Neural cell (in vitro differentiated cells): ENCODE measurements around the gene SP6. TPM values are rescaled to one million over a fixed set of nuclear protein-coding genes. Genes with fewer than 3 reads are reported as not detected.
A peak's percentile ranks its signal among the peaks of the same experiment; 100 is the strongest.

Experiments used
- H2AFZ ChIP-seq: fragments of 200-600, 300-800 bp; sonication (generic), shearing (Covaris generic); 2 replicates; pipeline ENCODE4 v1.6.0; 2014; ENCODE audit warnings: low read depth, mild to moderate bottlenecking, antibody characterized with exemption, low read length, moderate library complexity
- H3F3A ChIP-seq: fragments of 200-600 bp; shearing (Covaris generic); 2 replicates; pipeline ENCODE4 v1.6.1; 2016; ENCODE audit warnings: mild to moderate bottlenecking, moderate library complexity, mixed read lengths, antibody characterized with exemption, low read length; ENCODE audit not compliant: insufficient read depth, poor library complexity, severe bottlenecking
- H3K27ac ChIP-seq: fragments of 200-600, 300-800 bp; sonication (generic), shearing (Covaris generic); 2 replicates; pipeline ENCODE4 v1.5.1; 2014; ENCODE audit warnings: mild to moderate bottlenecking, low read length, moderate library complexity
- H3K27me3 ChIP-seq: fragments of 300-800, 200-600 bp; sonication (generic), shearing (Covaris generic); 2 replicates; pipeline ENCODE4 v1.6.0; 2014; ENCODE audit warnings: mild to moderate bottlenecking, low read depth, low read length, moderate library complexity; ENCODE audit not compliant: insufficient read depth
- H3K36me3 ChIP-seq: fragments of 300-800, 200-600 bp; sonication (generic), shearing (Covaris generic); 2 replicates; pipeline ENCODE4 v1.5.1; 2014; ENCODE audit warnings: mild to moderate bottlenecking, antibody characterized with exemption, low read length, moderate library complexity; ENCODE audit not compliant: insufficient read depth
- H3K4me2 ChIP-seq: fragments of 300-800, 200-600 bp; sonication (generic), shearing (Covaris generic); 2 replicates; pipeline ENCODE4 v1.6.0; 2014; ENCODE audit warnings: mild to moderate bottlenecking, low read length
- H3K4me3 ChIP-seq: fragments of 300-800, 200-600 bp; sonication (generic), shearing (Covaris generic); 2 replicates; pipeline ENCODE4 v1.5.1; 2014; ENCODE audit warnings: mild to moderate bottlenecking, low read length, moderate library complexity
- H3K79me2 ChIP-seq: fragments of 200-600 bp; shearing (Covaris generic); replicated peaks from 2 replicates; pipeline ENCODE4 v1.6.0; 2014; ENCODE audit warnings: mild to moderate bottlenecking, low read length, moderate library complexity; ENCODE audit not compliant: insufficient read depth
- H3K9ac ChIP-seq: fragments of 300-800, 200-600 bp; sonication (generic), shearing (Covaris generic); 2 replicates; pipeline ENCODE4 v1.6.1; 2016; ENCODE audit warnings: mild to moderate bottlenecking, low read length, mixed read lengths
- H3K9me2 ChIP-seq: fragments of 200-600 bp; shearing (Covaris generic); 2 replicates; pipeline ENCODE4 v1.6.1; 2016; ENCODE audit warnings: mild to moderate bottlenecking, low read length, mixed read lengths; ENCODE audit not compliant: insufficient read depth
- H3K9me3 ChIP-seq: fragments of 200-600, 300-800 bp; sonication (generic), shearing (Covaris generic); 2 replicates; pipeline ENCODE4 v1.6.1; 2016; ENCODE audit warnings: mild to moderate bottlenecking, mixed run types, low read length, moderate library complexity, mixed read lengths
- H4K20me1 ChIP-seq: fragments of 200-600 bp; shearing (Covaris generic); 2 replicates; pipeline ENCODE4 v1.6.1; 2016; ENCODE audit warnings: mild to moderate bottlenecking, mixed run types; ENCODE audit not compliant: insufficient read depth
- EP300 ChIP-seq: fragments of 450-650 bp; conservative IDR thresholded peaks from 2 replicates; pipeline ENCODE4 v1.6.1; 2014; ENCODE audit warnings: antibody characterized with exemption, mild to moderate bottlenecking, moderate library complexity; ENCODE audit not compliant: poor library complexity, severe bottlenecking
- EZH2 ChIP-seq: fragments of 200-600, 300-800 bp; shearing (Covaris generic), sonication (generic); IDR thresholded peaks from 2 replicates; pipeline ENCODE4 v1.6.1; 2014; ENCODE audit warnings: antibody characterized with exemption, low read length, borderline replicate concordance, mild to moderate bottlenecking; ENCODE audit not compliant: insufficient read depth, poor library complexity, severe bottlenecking
- MXI1 ChIP-seq: fragments of 450-650 bp; conservative IDR thresholded peaks from 2 replicates; pipeline ENCODE4 v1.6.1; 2014; ENCODE audit warnings: antibody characterized with exemption, mild to moderate bottlenecking; ENCODE audit not compliant: poor library complexity, severe bottlenecking
- POLR2AphosphoS5 ChIP-seq: IDR thresholded peaks from 2 replicates; pipeline ENCODE4 v1.6.1; 2012
- RAD21 ChIP-seq: fragments of 450-650 bp; conservative IDR thresholded peaks from 2 replicates; pipeline ENCODE4 v1.6.1; 2014; ENCODE audit warnings: antibody characterized with exemption, mild to moderate bottlenecking, moderate library complexity
- SMC3 ChIP-seq: fragments of 450-650 bp; conservative IDR thresholded peaks from 2 replicates; pipeline ENCODE4 v1.6.1; 2014; ENCODE audit warnings: antibody characterized with exemption, mild to moderate bottlenecking, moderate library complexity; ENCODE audit not compliant: poor library complexity
- TAF1 ChIP-seq: IDR thresholded peaks from 2 replicates; pipeline ENCODE4 v1.6.1; 2012; ENCODE audit warnings: low read depth
- polyA plus RNA-seq: library from polyadenylated mRNA; depleted of rRNA; stranded (reverse); fragments of >200 nt; gene quantifications from 2 replicates; pipeline ENCODE4 v1.2.3, GENCODE V29; 2014
- TF ChIP-seq, protein P1 (sequence below): IDR thresholded peaks from 2 replicates; pipeline ENCODE4 v1.6.1; 2012; ENCODE audit warnings: borderline replicate concordance
- TF ChIP-seq, protein P2 (sequence below): fragments of 450-650 bp; IDR thresholded peaks from 2 replicates; pipeline ENCODE4 v1.5.1; 2014; ENCODE audit warnings: antibody characterized with exemption, mild to moderate bottlenecking, moderate library complexity; ENCODE audit not compliant: poor library complexity, severe bottlenecking

Gene SP6
- polyA plus RNA-seq, 1 donor from 2014 or later: 0.42 TPM

DNA sequence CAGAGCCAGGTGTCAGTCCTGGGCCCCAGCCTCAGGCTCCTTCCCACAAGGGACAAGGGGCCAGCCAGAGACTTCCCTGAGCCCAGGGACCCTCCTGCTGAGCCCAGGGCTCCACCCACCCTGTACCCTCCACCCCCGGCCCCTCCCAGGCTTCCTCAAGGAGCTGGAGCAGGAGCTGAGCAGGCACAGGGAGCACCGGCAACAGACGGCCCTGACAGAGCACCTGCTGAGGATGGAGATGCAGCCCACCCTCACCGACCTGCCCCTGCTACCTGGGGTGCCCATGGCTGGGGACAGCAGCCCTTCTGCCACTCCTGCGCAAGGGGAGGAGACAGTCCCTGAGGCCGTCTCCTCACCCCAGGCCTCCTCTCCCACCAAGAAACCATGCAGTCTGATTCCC is 14.4 kb downstream of the SP6 start:
- Histone ChIP-seq H2AFZ (no peak overlapping the region), H3K9ac (no peak overlapping the region), H3K9me2 (no peaks in the 10 kb centered on the region), H3F3A (no peaks in the 10 kb centered on the region), H3K4me3 (no peak overlapping the region), H3K79me2 (no peaks in the 10 kb centered on the region), H3K36me3 (no peaks in the 10 kb centered on the region), H3K27ac (no peak overlapping the region), H3K9me3 (no peaks in the 10 kb centered on the region), H3K4me2 (no peak overlapping the region), H4K20me1 (no peaks in the 10 kb centered on the region), H3K27me3 (no peaks in the 10 kb centered on the region)
- TF ChIP-seq RAD21: no peak
- no peak for TF ChIP-seq TAF1
- TF ChIP-seq EZH2: no peak

DNA sequence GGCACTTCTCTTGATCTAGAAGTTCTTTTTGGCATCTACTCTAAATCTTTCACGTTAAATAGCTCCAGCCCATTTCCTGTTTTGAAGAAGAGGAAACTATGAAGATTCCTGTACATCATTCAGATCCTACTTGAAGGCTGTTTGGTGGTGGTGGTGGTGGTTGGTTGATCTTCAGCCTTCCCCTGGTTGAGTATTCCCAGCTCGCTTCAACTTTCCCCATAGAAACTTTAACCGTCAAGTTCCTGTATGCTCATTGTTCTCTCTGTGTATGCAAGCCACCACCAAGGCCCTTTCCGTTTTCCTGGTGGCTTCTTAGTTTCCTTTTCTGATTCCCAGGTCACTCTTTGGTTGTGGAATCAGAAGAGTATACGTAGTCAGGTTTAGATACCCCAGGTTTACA is 16.2 kb downstream of the SP6 start:
- H3K27ac ChIP-seq: no peak overlapping the region
- TF ChIP-seq EZH2 (no peak), RAD21 (no peak), EP300 (no peak)
- H3K9me3 ChIP-seq: no peaks in the 10 kb centered on the region
- H3K9ac ChIP-seq: no peak overlapping the region
- H3K9me2 ChIP-seq: no peaks in the 10 kb centered on the region
- H3K79me2 ChIP-seq: peaks cover 6% of the 10 kb centered on the region
- no peak overlapping the region for H3K4me3 ChIP-seq
- H4K20me1 ChIP-seq: no peaks in the 10 kb centered on the region
- no peaks in the 10 kb centered on the region for H3K36me3 ChIP-seq
- peaks cover 2% of the 10 kb centered on the region for H3F3A ChIP-seq
- no peak overlapping the region for H2AFZ ChIP-seq
- no peak overlapping the region for H3K4me2 ChIP-seq
- no peaks in the 10 kb centered on the region for H3K27me3 ChIP-seq

DNA sequence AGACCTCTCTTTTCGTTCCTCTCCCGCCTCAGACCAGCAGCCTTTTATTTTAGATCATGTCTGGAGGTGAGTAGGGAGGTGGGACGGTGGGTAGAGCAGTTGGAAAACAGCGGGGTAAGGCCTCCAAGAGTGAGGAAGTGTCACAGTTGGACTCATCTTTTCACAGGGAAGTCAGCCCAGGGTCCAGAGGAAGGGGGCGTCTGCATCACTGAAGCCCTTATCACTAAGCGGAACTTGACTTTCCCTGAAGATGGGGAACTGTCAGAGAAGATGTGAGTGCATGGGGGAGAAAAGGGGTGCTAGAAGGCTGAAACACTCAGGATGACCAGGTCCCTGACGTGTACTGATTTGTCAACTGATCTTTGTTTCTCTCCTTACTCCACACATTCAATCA is 19.0 kb downstream of the SP6 start:
- no peaks in the 10 kb centered on the region for H3K36me3 ChIP-seq
- H2AFZ ChIP-seq: peak overlapping the region; percentile 44
- peak overlapping the region; percentile 89 for H3K4me2 ChIP-seq
- TF ChIP-seq MXI1: no peak
- TF ChIP-seq EP300: no peak
- TF ChIP-seq POLR2AphosphoS5: no peak
- no peak for TF ChIP-seq EZH2
- TF ChIP-seq SMC3: no peak
- peak overlapping the region; percentile 71 for H3K4me3 ChIP-seq
- peaks cover 6% of the 10 kb centered on the region for H3K79me2 ChIP-seq
- H4K20me1 ChIP-seq: no peaks in the 10 kb centered on the region
- no peaks in the 10 kb centered on the region for H3K9me2 ChIP-seq
- no peaks in the 10 kb centered on the region for H3K27me3 ChIP-seq
- no peaks in the 10 kb centered on the region for H3K9me3 ChIP-seq
- peaks cover 2% of the 10 kb centered on the region for H3F3A ChIP-seq
- H3K27ac ChIP-seq: peak overlapping the region; percentile 28
- H3K9ac ChIP-seq: peak overlapping the region; percentile 80

DNA sequence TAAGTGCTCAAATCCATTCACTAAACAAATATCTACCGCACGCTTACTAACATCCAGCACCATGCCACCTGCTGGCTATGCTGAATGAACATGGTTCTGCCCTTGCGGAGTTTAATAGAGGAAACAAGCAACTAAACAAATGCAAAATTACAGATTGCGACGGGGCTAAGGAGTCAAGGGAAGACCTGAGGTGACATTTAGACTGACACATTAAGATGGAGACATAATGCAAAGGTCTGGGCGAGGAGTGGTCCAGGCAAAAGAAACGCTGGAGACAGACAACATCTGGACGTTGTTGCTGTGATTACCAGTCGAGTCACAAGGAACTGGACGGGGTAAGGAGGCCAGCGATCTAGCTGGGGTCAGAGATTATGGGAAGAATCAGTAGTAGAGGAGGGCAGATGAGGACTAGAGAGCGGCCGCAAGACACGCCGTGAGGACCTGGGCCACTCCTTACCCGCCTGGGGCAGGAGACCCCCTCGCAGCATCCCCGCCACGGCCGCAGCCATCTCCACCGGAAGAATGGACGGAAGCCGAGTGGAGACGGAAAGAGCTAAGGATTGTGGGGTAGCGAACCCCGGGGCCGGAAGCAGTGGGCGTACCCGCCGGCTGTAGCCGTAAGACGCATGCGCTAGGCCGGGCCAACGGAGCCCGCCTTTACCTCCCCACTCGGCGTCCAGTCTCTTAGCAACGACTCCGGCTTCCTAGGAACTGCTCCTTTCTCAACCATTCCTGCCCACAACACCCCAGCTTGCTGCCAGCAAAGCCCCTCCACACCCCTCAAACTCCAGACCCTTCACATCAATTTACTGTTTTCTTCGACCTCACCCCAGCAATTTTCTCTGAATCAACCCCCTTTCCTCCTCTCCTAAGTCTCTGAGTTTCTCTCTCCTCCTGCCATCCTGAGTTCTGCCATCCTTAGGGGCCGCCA is 19.7 kb downstream of the SP6 start, which contains the start of the genes LRRC46 and MRPL10:
Gene LRRC46, plus strand, starts transcription at position 668 of the 931 bp plus-strand sequence. CDS start 320 bp downstream, outside the sequence.
Gene MRPL10, minus strand, starts transcription at position 539 of the 931 bp plus-strand sequence. Its CDS starts 30 bp downstream, at position 509.
- Histone ChIP-seq H3F3A (peaks cover 2% of the 10 kb centered on the region), H3K9me2 (no peaks in the 10 kb centered on the region), H3K27me3 (no peaks in the 10 kb centered on the region), H3K9me3 (no peaks in the 10 kb centered on the region), H3K27ac (peak within 1 kb of the TSS; percentile 77), H3K4me2 (peak within 1 kb of the TSS; percentile 89), H3K4me3 (peak within 1 kb of the TSS; percentile 71), H2AFZ (peak within 1 kb of the TSS; percentile 46), H3K36me3 (no peaks in the 10 kb centered on the region), H3K9ac (peak within 1 kb of the TSS; percentile 80), H3K79me2 (peaks cover 6% of the 10 kb centered on the region), H4K20me1 (no peaks in the 10 kb centered on the region)
- TF ChIP-seq EP300 (peak; percentile 42), MXI1 (peak; percentile 91), EZH2 (no peak), TAF1 (peak; percentile 84), POLR2AphosphoS5 (peak; percentile 99), RAD21 (peak; percentile 30), SMC3 (peak; percentile 28)
- TF ChIP-seq, protein P1, sequence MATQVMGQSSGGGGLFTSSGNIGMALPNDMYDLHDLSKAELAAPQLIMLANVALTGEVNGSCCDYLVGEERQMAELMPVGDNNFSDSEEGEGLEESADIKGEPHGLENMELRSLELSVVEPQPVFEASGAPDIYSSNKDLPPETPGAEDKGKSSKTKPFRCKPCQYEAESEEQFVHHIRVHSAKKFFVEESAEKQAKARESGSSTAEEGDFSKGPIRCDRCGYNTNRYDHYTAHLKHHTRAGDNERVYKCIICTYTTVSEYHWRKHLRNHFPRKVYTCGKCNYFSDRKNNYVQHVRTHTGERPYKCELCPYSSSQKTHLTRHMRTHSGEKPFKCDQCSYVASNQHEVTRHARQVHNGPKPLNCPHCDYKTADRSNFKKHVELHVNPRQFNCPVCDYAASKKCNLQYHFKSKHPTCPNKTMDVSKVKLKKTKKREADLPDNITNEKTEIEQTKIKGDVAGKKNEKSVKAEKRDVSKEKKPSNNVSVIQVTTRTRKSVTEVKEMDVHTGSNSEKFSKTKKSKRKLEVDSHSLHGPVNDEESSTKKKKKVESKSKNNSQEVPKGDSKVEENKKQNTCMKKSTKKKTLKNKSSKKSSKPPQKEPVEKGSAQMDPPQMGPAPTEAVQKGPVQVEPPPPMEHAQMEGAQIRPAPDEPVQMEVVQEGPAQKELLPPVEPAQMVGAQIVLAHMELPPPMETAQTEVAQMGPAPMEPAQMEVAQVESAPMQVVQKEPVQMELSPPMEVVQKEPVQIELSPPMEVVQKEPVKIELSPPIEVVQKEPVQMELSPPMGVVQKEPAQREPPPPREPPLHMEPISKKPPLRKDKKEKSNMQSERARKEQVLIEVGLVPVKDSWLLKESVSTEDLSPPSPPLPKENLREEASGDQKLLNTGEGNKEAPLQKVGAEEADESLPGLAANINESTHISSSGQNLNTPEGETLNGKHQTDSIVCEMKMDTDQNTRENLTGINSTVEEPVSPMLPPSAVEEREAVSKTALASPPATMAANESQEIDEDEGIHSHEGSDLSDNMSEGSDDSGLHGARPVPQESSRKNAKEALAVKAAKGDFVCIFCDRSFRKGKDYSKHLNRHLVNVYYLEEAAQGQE: peak; percentile 89
- TF ChIP-seq, protein P2, sequence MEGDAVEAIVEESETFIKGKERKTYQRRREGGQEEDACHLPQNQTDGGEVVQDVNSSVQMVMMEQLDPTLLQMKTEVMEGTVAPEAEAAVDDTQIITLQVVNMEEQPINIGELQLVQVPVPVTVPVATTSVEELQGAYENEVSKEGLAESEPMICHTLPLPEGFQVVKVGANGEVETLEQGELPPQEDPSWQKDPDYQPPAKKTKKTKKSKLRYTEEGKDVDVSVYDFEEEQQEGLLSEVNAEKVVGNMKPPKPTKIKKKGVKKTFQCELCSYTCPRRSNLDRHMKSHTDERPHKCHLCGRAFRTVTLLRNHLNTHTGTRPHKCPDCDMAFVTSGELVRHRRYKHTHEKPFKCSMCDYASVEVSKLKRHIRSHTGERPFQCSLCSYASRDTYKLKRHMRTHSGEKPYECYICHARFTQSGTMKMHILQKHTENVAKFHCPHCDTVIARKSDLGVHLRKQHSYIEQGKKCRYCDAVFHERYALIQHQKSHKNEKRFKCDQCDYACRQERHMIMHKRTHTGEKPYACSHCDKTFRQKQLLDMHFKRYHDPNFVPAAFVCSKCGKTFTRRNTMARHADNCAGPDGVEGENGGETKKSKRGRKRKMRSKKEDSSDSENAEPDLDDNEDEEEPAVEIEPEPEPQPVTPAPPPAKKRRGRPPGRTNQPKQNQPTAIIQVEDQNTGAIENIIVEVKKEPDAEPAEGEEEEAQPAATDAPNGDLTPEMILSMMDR: peak; percentile 69
